Measurements from ENCODE around the gene OLFM4.

The OLFM4 gene

DNA sequence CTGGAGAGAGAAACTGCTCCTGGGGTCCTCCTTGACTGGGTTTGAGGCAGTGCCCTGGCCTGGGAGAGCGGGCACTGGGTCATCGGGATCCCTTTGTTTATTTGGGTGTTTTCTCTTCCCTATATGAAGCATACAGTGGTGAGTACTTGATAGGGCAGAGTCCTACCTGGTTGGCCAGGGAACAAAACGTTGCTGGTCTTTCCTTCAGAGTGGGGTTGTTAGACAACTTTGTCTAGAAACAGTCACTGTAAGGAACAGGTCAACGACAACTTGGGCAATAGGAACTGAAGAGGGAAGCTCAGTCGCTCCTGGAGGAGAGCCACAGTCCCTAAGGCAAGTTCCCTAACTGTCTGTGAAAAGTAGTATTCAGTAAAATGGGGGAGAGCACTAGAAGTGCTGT is 550 bp upstream of the OLFM4 start:
- Histone ChIP-seq H2AFZ (ENCODE audit: low read depth, low read length) (no peak overlapping the region), H3K79me2 (ENCODE audit: insufficient read depth, low read length) (no peaks in the 10 kb centered on the region), H3K9ac (ENCODE audit: low read depth, low read length) (no peak overlapping the region), H3K27me3 (ENCODE audit: insufficient read depth, low read length, poor library complexity) (no peaks in the 10 kb centered on the region), H3K9me3 (ENCODE audit: insufficient read depth, low read length, severe bottlenecking) (no peaks in the 10 kb centered on the region), H3K36me3 (ENCODE audit: insufficient read depth, low read length) (no peaks in the 10 kb centered on the region), H3K27ac (ENCODE audit: low read length) (no peak overlapping the region), H3K4me1 (ENCODE audit: insufficient read depth, low read length) (no peaks in the 10 kb centered on the region), H3K4me3 (ENCODE audit: low read depth in 1 of 2, low read length in 2 of 2) (no peak overlapping the region), H4K20me1 (ENCODE audit: insufficient read depth, low read length) (no peaks in the 10 kb centered on the region), H3K4me2 (ENCODE audit: insufficient read depth, low read length) (no peak overlapping the region)
- DNase-seq (no peak), ATAC-seq (ENCODE audit: insufficient read depth, low read depth) (no peak)
- TF ChIP-seq EZH2 (IDR thresholded peaks at IDR 0.05; ENCODE audit: borderline replicate concordance, low read depth, low read length, severe bottlenecking) (no peak), CTCF (IDR thresholded peaks at IDR 0.05; ENCODE audit: borderline replicate concordance, extremely low read depth, low read length, poor library complexity, severe bottlenecking) (no peak)

DNA sequence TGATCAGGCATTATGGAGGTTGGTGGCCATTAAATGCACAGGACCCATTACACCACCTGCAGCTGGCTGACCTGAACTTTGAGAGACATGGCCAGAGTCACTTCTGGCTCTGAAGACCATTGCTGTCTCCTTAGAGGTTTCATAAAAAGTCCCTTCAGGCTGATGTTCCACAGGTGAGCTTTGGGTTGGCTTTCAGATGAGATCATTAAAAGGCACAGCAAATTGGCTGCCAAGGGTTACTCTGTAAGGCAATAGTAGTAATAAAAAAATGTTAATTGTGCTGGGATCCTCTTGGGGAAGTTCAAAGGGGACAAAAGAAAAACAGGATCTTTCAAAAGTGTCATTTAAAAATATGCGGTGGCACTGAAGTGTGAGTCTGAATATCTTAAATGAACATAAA is 4.2 kb downstream of the OLFM4 start:
- no peaks in the 10 kb centered on the region for H3K36me3 ChIP-seq (ENCODE audit: insufficient read depth, low read length)
- H2AFZ ChIP-seq (ENCODE audit: low read depth, low read length), result no peak overlapping the region
- TF ChIP-seq CTCF (IDR thresholded peaks at IDR 0.05; ENCODE audit: borderline replicate concordance, extremely low read depth, low read length, poor library complexity, severe bottlenecking) (no peak), EZH2 (IDR thresholded peaks at IDR 0.05; ENCODE audit: borderline replicate concordance, low read depth, low read length, severe bottlenecking) (no peak)
- no peaks in the 10 kb centered on the region for H4K20me1 ChIP-seq (ENCODE audit: insufficient read depth, low read length)
- no peaks in the 10 kb centered on the region for H3K9me3 ChIP-seq (ENCODE audit: insufficient read depth, low read length, severe bottlenecking)
- H3K27me3 ChIP-seq (ENCODE audit: insufficient read depth, low read length, poor library complexity), result no peaks in the 10 kb centered on the region
- no peak overlapping the region for H3K27ac ChIP-seq (ENCODE audit: low read length)
- H3K4me2 ChIP-seq (ENCODE audit: insufficient read depth, low read length), result no peak overlapping the region
- H3K4me1 ChIP-seq (ENCODE audit: insufficient read depth, low read length), result no peaks in the 10 kb centered on the region
- H3K79me2 ChIP-seq (ENCODE audit: insufficient read depth, low read length), result no peaks in the 10 kb centered on the region
- no peak for DNase-seq
- H3K9ac ChIP-seq (ENCODE audit: low read depth, low read length), result no peak overlapping the region
- H3K4me3 ChIP-seq (ENCODE audit: low read depth in 1 of 2, low read length in 2 of 2), result no peak overlapping the region
- ATAC-seq (ENCODE audit: insufficient read depth, low read depth), result no peak

DNA sequence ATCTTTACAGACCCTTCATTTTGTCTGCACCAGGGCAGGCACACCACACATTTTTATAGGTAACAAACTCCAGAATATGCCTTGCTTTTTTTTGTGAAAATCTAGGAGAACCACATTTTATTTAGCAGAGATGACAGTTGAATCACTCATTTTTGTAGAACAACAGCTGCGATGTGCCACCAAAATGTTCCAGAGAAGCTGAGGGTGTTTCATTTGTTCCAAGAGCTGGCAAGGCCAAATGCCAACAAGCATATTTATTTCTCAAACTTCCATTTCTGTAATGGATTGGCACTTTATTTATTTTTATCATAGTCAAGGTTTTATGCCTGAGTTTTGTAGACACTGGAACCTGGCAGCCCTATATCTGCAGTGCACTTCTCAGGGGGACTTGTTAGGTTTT is 10.4 kb downstream of the OLFM4 start:
- Histone ChIP-seq H3K4me3 (ENCODE audit: low read depth in 1 of 2, low read length in 2 of 2) (no peak overlapping the region), H4K20me1 (ENCODE audit: insufficient read depth, low read length) (no peaks in the 10 kb centered on the region), H3K4me2 (ENCODE audit: insufficient read depth, low read length) (no peak overlapping the region), H3K9ac (ENCODE audit: low read depth, low read length) (no peak overlapping the region), H3K9me3 (ENCODE audit: insufficient read depth, low read length, severe bottlenecking) (no peaks in the 10 kb centered on the region), H2AFZ (ENCODE audit: low read depth, low read length) (no peak overlapping the region), H3K27me3 (ENCODE audit: insufficient read depth, low read length, poor library complexity) (no peaks in the 10 kb centered on the region), H3K27ac (ENCODE audit: low read length) (no peak overlapping the region), H3K36me3 (ENCODE audit: insufficient read depth, low read length) (no peaks in the 10 kb centered on the region), H3K4me1 (ENCODE audit: insufficient read depth, low read length) (no peaks in the 10 kb centered on the region), H3K79me2 (ENCODE audit: insufficient read depth, low read length) (no peaks in the 10 kb centered on the region)
- TF ChIP-seq CTCF (IDR thresholded peaks at IDR 0.05; ENCODE audit: borderline replicate concordance, extremely low read depth, low read length, poor library complexity, severe bottlenecking) (no peak), EZH2 (IDR thresholded peaks at IDR 0.05; ENCODE audit: borderline replicate concordance, low read depth, low read length, severe bottlenecking) (no peak)
- ATAC-seq (ENCODE audit: insufficient read depth, low read depth), result no peak
- no peak for DNase-seq

DNA sequence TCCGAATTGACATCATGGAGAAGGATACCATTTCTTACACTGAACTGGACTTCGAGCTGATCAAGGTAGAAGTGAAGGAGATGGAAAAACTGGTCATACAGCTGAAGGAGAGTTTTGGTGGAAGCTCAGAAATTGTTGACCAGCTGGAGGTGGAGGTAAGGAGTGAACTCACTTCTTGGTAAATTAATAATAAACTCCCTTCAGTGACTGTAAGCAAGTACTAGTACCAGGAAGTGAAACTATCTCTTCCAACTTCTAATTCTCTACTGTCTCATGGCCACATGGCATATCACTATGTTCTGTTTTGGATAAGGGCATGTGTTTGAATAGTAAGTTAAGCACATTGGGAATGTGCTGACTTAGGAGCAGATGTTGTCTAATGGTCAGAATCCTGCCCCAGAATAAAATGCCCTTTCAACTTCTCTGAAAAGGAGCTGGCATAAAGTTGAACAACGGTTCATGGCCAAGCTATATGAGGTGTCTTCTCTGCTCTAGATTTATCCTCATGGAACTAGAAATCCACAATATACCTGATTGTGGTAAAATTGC is 13.4 kb downstream of the OLFM4 start:
- ATAC-seq (ENCODE audit: insufficient read depth, low read depth) (no peak), DNase-seq (no peak)
- Histone ChIP-seq H3K27me3 (ENCODE audit: insufficient read depth, low read length, poor library complexity) (no peaks in the 10 kb centered on the region), H3K36me3 (ENCODE audit: insufficient read depth, low read length) (no peaks in the 10 kb centered on the region), H3K9me3 (ENCODE audit: insufficient read depth, low read length, severe bottlenecking) (no peaks in the 10 kb centered on the region), H2AFZ (ENCODE audit: low read depth, low read length) (no peak overlapping the region), H3K79me2 (ENCODE audit: insufficient read depth, low read length) (no peaks in the 10 kb centered on the region), H3K27ac (ENCODE audit: low read length) (no peak overlapping the region), H4K20me1 (ENCODE audit: insufficient read depth, low read length) (no peaks in the 10 kb centered on the region), H3K4me2 (ENCODE audit: insufficient read depth, low read length) (no peak overlapping the region), H3K9ac (ENCODE audit: low read depth, low read length) (no peak overlapping the region), H3K4me1 (ENCODE audit: insufficient read depth, low read length) (no peaks in the 10 kb centered on the region), H3K4me3 (ENCODE audit: low read depth in 1 of 2, low read length in 2 of 2) (no peak overlapping the region)
- TF ChIP-seq CTCF (IDR thresholded peaks at IDR 0.05; ENCODE audit: borderline replicate concordance, extremely low read depth, low read length, poor library complexity, severe bottlenecking) (no peak), EZH2 (IDR thresholded peaks at IDR 0.05; ENCODE audit: borderline replicate concordance, low read depth, low read length, severe bottlenecking) (no peak)
